Hematopoietic multipotent progenitor cell treated with erythropoietin and hydrocortisone succinate and interleukin-3 and kit ligand, for 4 days (in vitro differentiated cells): Measurements from ENCODE around the gene TOMM6.
"Not testable (repeated sequence)": the region's sequence is repeated elsewhere in the genome, so short reads cannot be mapped to it uniquely, and the experiment has no call there.

ENCODE experiments used
- DNase-seq: peaks from one replicate; pipeline ENCODE4 v3.0.0-alpha.2; 2015

The TOMM6 gene

GRCh38 chr6:41766043-41766664, 21.3 kb upstream of the TOMM6 start:
- DNase-seq: not testable (repeated sequence)

- DNase-seq: peak; percentile 90
These were observed 20.2 kb upstream of the TOMM6 start for GRCh38 chr6:41767112-41767833.

GRCh38 chr6:41768545-41769308, 18.8 kb upstream of the TOMM6 start:
- DNase-seq: peak; percentile 79

GRCh38 chr6:41769376-41769775, 18.1 kb upstream of the TOMM6 start:
- no peak for DNase-seq

- DNase-seq: no peak
These were observed 17.0 kb upstream of the TOMM6 start for GRCh38 chr6:41770381-41771057.

- no peak for DNase-seq
These were observed 16.2 kb upstream of the TOMM6 start for GRCh38 chr6:41771058-41771983.

GRCh38 chr6:41774841-41775240, 12.7 kb upstream of the TOMM6 start:
- DNase-seq: no peak

- no peak for DNase-seq
These were observed 12.1 kb upstream of the TOMM6 start for GRCh38 chr6:41775293-41775882.

GRCh38 chr6:41777551-41778285, 9.8 kb upstream of the TOMM6 start:
- DNase-seq: peak; percentile 45

- no peak for DNase-seq
These were observed 8.6 kb upstream of the TOMM6 start for GRCh38 chr6:41778895-41779294.

GRCh38 chr6:41779336-41779735, 8.2 kb upstream of the TOMM6 start:
- no peak for DNase-seq

GRCh38 chr6:41779788-41780550, 7.5 kb upstream of the TOMM6 start, which contains the start of gene FRS3:
FRS3 (minus strand) TSS chr6:41779900; CDS start chr6:41776987, 2,913 bp downstream.
- DNase-seq: peak; percentile 98

GRCh38 chr6:41780551-41781365, 6.7 kb upstream of the TOMM6 start, which contains the start of gene PRICKLE4:
PRICKLE4 (plus strand) TSS chr6:41780782; CDS start chr6:41783474, 2,692 bp downstream.
- peak; percentile 49 for DNase-seq

GRCh38 chr6:41781366-41781730, 6.1 kb upstream of the TOMM6 start:
- no peak for DNase-seq

GRCh38 chr6:41783106-41783780, 4.3 kb upstream of the TOMM6 start:
- DNase-seq: no peak

GRCh38 chr6:41784581-41785171, 2.8 kb upstream of the TOMM6 start:
- DNase-seq: no peak

GRCh38 chr6:41785254-41785653, 2.2 kb upstream of the TOMM6 start:
- DNase-seq: no peak
